Fibroblast of skin of abdomen (primary cell): Measurements from ENCODE around the gene YWHAB.

Experiments
- DNase-seq: peaks from one replicate; pipeline ENCODE4 v3.0.0-alpha.2; 2013

Gene YWHAB

GRCh38 chr20:44916586-44916985 is 31.1 kb downstream of the YWHAB start:
- DNase-seq: no peak

- DNase-seq: no peak
Measured at GRCh38 chr20:44917399-44917798, 31.9 kb downstream of the YWHAB start.

- DNase-seq: no peak
Measured at GRCh38 chr20:44918342-44918741, 32.8 kb downstream of the YWHAB start.

- no peak for DNase-seq
Measured at GRCh38 chr20:44918761-44919160, 33.3 kb downstream of the YWHAB start.

- DNase-seq: no peak
Measured at GRCh38 chr20:44921447-44921846, 35.9 kb downstream of the YWHAB start.

GRCh38 chr20:44924541-44924940 is 39.0 kb downstream of the YWHAB start:
- DNase-seq: no peak

GRCh38 chr20:44928595-44928994 is 43.1 kb downstream of the YWHAB start:
- DNase-seq: no peak

GRCh38 chr20:44930517-44931168 is 45.1 kb downstream of the YWHAB start:
- no peak for DNase-seq

- no peak for DNase-seq
Measured at GRCh38 chr20:44931911-44932310, 46.4 kb downstream of the YWHAB start.

- no peak for DNase-seq
Measured at GRCh38 chr20:44932916-44933315, 47.4 kb downstream of the YWHAB start.

- no peak for DNase-seq
Measured at GRCh38 chr20:44936510-44936909, 51.0 kb downstream of the YWHAB start.

GRCh38 chr20:44938637-44939036 is 53.1 kb downstream of the YWHAB start:
- DNase-seq: no peak

GRCh38 chr20:44941120-44941691 is 55.7 kb downstream of the YWHAB start:
- no peak for DNase-seq

- DNase-seq: no peak
Measured at GRCh38 chr20:44942264-44942973, 56.9 kb downstream of the YWHAB start.

- DNase-seq: no peak
Measured at GRCh38 chr20:44943828-44944227, 58.3 kb downstream of the YWHAB start.

GRCh38 chr20:44945261-44945660 is 59.8 kb downstream of the YWHAB start:
- no peak for DNase-seq

- no peak for DNase-seq
Measured at GRCh38 chr20:44946271-44946852, 60.9 kb downstream of the YWHAB start.

GRCh38 chr20:44948107-44948506 is 62.6 kb downstream of the YWHAB start:
- no peak for DNase-seq

GRCh38 chr20:44948513-44948912 is 63.0 kb downstream of the YWHAB start:
- DNase-seq: no peak

GRCh38 chr20:44950368-44950767 is 64.9 kb downstream of the YWHAB start:
- DNase-seq: no peak

- no peak for DNase-seq
Measured at GRCh38 chr20:44952731-44953130, 67.2 kb downstream of the YWHAB start.

- DNase-seq: no peak
Measured at GRCh38 chr20:44954211-44954610, 68.7 kb downstream of the YWHAB start.

- no peak for DNase-seq
Measured at GRCh38 chr20:44955270-44955669, 69.8 kb downstream of the YWHAB start.

GRCh38 chr20:44956410-44956809 is 70.9 kb downstream of the YWHAB start:
- no peak for DNase-seq
